LNCAP (cell line): Measurements from ENCODE around the gene CHTOP.

Experiments
- CTCF ChIP-seq: fragments of 450-650 bp; IDR thresholded peaks from 2 replicates; pipeline ENCODE4 v1.5.1; 2017; ENCODE audit warnings: mild to moderate bottlenecking

The CHTOP gene

GRCh38 chr1:153598309-153599172, 35.3 kb upstream of the CHTOP start:
- no peak for TF ChIP-seq CTCF

GRCh38 chr1:153599847-153600246, 34.0 kb upstream of the CHTOP start:
- TF ChIP-seq CTCF, result no peak

- no peak for TF ChIP-seq CTCF
Measured at GRCh38 chr1:153602749-153603148, 31.1 kb upstream of the CHTOP start.

GRCh38 chr1:153606194-153606593, 27.7 kb upstream of the CHTOP start:
- TF ChIP-seq CTCF, result no peak

GRCh38 chr1:153607381-153607780, 26.5 kb upstream of the CHTOP start:
- TF ChIP-seq CTCF, result no peak

- TF ChIP-seq CTCF, result no peak
Measured at GRCh38 chr1:153608089-153608682, 25.7 kb upstream of the CHTOP start.

GRCh38 chr1:153608742-153609584, 24.9 kb upstream of the CHTOP start:
- TF ChIP-seq CTCF, result no peak
